ENCODE data around the gene PRKCA. TPM values are rescaled to one million over a fixed set of nuclear protein-coding genes. Genes with fewer than 3 reads are reported as not detected.

PRKCA gene
- total and polyA plus RNA-seq, 10 of the 15 experiments (the other 5 are each of a cell fraction or from before 2014, with no cell fraction given) = 0.11 to 14.6 (median 0.72) TPM

DNA sequence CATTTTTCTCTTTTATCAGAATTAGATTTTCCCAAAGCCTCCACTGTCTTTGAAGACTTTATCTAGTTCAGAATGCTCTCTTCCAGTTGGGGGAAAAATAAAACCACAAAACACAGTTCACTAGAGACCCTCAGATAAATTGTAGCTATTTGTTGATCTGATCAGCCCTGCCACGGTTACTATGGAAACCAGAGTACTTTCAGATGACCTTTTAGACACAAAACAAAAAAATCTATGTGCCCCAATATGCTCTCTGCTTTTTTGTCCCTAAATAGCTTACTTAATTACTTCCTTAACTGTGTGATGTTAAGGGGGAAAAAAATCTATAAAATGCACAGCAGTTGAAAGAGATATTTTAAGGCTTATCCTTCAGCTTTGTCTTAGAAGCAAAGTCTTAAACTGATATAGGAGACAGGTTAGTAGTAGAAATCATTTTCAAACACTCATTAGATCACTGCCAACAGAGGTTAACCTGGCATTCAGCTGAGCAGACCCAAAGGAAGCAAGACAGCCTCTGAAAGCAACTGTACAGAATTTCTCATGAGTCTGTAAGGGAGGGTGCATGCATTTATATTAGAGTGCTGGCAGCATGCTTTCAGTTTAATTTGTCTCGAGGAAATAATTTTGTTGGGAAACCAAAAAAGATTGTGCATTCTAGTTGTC lies 402.6 kb downstream of the PRKCA start (continued):
- TF ChIP-seq MTA2 (IDR thresholded peaks at IDR 0.05; ENCODE audit: low read depth) (peak; percentile 51; the same call in 1 of the 2 replicates), REST (IDR thresholded peaks at IDR 0.05; ENCODE audit: low read depth, low read length) (no peak), ZNF622 (IDR thresholded peaks at IDR 0.05) (no peak), TCF7 (IDR thresholded peaks at IDR 0.05; ENCODE audit: borderline replicate concordance) (no peak), MYC (IDR thresholded peaks at IDR 0.05; ENCODE audit: insufficient read depth, insufficient read length, insufficient replicate concordance, low read length, severe bottlenecking) (no peak), CHD1 (IDR thresholded peaks at IDR 0.05; ENCODE audit: low read depth, low read length) (no peak), NR2C2 (IDR thresholded peaks at IDR 0.05; ENCODE audit: borderline replicate concordance, control insufficient read depth, insufficient read length, low read depth) (no peak), MYB (IDR thresholded peaks at IDR 0.05; ENCODE audit: borderline replicate concordance, low read depth, low read length) (no peak), YBX1 (IDR thresholded peaks at IDR 0.05) (no peak), NR2F1 (conservative IDR thresholded peaks at IDR 0.05) (peak; percentile 66), HDAC6 (IDR thresholded peaks at IDR 0.05; ENCODE audit: unreplicated experiment) (no peak), BMI1 (IDR thresholded peaks at IDR 0.05; ENCODE audit: borderline replicate concordance) (peak; percentile 98), SMAD5 (IDR thresholded peaks at IDR 0.05; ENCODE audit: low read depth) (no peak), ZZZ3 (IDR thresholded peaks at IDR 0.05; ENCODE audit: control insufficient read depth, insufficient read length, low read depth) (no peak), SRF (IDR thresholded peaks at IDR 0.05; ENCODE audit: low read depth in 2 of 2, low read length in 2 of 2) (no peak), CREM (IDR thresholded peaks at IDR 0.05; ENCODE audit: low read depth) (no peak), SUZ12 (IDR thresholded peaks at IDR 0.05; ENCODE audit: unreplicated experiment) (no peak)
- TF ChIP-seq, protein P1, sequence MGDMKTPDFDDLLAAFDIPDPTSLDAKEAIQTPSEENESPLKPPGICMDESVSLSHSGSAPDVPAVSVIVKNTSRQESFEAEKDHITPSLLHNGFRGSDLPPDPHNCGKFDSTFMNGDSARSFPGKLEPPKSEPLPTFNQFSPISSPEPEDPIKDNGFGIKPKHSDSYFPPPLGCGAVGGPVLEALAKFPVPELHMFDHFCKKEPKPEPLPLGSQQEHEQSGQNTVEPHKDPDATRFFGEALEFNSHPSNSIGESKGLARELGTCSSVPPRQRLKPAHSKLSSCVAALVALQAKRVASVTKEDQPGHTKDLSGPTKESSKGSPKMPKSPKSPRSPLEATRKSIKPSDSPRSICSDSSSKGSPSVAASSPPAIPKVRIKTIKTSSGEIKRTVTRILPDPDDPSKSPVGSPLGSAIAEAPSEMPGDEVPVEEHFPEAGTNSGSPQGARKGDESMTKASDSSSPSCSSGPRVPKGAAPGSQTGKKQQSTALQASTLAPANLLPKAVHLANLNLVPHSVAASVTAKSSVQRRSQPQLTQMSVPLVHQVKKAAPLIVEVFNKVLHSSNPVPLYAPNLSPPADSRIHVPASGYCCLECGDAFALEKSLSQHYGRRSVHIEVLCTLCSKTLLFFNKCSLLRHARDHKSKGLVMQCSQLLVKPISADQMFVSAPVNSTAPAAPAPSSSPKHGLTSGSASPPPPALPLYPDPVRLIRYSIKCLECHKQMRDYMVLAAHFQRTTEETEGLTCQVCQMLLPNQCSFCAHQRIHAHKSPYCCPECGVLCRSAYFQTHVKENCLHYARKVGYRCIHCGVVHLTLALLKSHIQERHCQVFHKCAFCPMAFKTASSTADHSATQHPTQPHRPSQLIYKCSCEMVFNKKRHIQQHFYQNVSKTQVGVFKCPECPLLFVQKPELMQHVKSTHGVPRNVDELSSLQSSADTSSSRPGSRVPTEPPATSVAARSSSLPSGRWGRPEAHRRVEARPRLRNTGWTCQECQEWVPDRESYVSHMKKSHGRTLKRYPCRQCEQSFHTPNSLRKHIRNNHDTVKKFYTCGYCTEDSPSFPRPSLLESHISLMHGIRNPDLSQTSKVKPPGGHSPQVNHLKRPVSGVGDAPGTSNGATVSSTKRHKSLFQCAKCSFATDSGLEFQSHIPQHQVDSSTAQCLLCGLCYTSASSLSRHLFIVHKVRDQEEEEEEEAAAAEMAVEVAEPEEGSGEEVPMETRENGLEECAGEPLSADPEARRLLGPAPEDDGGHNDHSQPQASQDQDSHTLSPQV (IDR thresholded peaks at IDR 0.05) = peak; percentile 9; the same call in 1 of the 2 replicates
- TF ChIP-seq, protein P2, sequence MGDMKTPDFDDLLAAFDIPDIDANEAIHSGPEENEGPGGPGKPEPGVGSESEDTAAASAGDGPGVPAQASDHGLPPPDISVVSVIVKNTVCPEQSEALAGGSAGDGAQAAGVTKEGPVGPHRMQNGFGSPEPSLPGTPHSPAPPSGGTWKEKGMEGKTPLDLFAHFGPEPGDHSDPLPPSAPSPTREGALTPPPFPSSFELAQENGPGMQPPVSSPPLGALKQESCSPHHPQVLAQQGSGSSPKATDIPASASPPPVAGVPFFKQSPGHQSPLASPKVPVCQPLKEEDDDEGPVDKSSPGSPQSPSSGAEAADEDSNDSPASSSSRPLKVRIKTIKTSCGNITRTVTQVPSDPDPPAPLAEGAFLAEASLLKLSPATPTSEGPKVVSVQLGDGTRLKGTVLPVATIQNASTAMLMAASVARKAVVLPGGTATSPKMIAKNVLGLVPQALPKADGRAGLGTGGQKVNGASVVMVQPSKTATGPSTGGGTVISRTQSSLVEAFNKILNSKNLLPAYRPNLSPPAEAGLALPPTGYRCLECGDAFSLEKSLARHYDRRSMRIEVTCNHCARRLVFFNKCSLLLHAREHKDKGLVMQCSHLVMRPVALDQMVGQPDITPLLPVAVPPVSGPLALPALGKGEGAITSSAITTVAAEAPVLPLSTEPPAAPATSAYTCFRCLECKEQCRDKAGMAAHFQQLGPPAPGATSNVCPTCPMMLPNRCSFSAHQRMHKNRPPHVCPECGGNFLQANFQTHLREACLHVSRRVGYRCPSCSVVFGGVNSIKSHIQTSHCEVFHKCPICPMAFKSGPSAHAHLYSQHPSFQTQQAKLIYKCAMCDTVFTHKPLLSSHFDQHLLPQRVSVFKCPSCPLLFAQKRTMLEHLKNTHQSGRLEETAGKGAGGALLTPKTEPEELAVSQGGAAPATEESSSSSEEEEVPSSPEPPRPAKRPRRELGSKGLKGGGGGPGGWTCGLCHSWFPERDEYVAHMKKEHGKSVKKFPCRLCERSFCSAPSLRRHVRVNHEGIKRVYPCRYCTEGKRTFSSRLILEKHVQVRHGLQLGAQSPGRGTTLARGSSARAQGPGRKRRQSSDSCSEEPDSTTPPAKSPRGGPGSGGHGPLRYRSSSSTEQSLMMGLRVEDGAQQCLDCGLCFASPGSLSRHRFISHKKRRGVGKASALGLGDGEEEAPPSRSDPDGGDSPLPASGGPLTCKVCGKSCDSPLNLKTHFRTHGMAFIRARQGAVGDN (IDR thresholded peaks at IDR 0.05) = peak; percentile 49; the same call in 1 of the 2 replicates

All from GM12878 (cell line).